GM12864 (cell line): ENCODE results near the gene RMRP.

Experiments used
- DNase-seq: peaks from one replicate; pipeline ENCODE4 v3.0.0-alpha.2; 2011; ENCODE audit warnings: low read depth
- H3K4me3 ChIP-seq: 2 replicates; pipeline ENCODE4 v1.5.1; 2011; ENCODE audit warnings: mild to moderate bottlenecking, low read depth, low read length, control low read depth
- TF ChIP-seq, protein P1 (sequence below): IDR thresholded peaks from 2 replicates; pipeline ENCODE4 v1.5.1; 2011; ENCODE audit warnings: low read depth, mild to moderate bottlenecking, moderate library complexity, low read length, control low read depth, inconsistent platforms; ENCODE audit errors: missing control alignments

The RMRP gene

DNA sequence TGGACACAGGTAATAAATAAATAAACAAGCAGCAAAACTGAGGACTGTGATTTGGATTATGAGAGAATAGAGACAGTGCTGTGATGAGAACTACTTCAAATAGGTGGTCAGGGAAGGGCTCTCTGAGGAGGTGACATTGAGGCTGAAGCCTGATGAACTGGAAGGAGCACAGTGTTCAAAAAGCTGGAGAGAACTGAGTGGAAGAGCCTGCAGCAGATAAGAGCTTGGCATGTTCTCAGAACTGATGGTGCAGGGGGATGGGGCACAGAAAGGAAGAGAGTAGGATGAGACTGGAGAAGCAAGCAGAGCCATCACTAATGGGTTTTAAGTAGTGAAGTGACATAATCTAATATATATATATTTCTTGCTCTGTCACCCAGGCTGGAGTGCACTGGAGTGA is 43.1 kb upstream of the RMRP start:
- DNase-seq = no peak
- TF ChIP-seq, protein P1, sequence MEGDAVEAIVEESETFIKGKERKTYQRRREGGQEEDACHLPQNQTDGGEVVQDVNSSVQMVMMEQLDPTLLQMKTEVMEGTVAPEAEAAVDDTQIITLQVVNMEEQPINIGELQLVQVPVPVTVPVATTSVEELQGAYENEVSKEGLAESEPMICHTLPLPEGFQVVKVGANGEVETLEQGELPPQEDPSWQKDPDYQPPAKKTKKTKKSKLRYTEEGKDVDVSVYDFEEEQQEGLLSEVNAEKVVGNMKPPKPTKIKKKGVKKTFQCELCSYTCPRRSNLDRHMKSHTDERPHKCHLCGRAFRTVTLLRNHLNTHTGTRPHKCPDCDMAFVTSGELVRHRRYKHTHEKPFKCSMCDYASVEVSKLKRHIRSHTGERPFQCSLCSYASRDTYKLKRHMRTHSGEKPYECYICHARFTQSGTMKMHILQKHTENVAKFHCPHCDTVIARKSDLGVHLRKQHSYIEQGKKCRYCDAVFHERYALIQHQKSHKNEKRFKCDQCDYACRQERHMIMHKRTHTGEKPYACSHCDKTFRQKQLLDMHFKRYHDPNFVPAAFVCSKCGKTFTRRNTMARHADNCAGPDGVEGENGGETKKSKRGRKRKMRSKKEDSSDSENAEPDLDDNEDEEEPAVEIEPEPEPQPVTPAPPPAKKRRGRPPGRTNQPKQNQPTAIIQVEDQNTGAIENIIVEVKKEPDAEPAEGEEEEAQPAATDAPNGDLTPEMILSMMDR = no peak
- no peak overlapping the region for H3K4me3 ChIP-seq

DNA sequence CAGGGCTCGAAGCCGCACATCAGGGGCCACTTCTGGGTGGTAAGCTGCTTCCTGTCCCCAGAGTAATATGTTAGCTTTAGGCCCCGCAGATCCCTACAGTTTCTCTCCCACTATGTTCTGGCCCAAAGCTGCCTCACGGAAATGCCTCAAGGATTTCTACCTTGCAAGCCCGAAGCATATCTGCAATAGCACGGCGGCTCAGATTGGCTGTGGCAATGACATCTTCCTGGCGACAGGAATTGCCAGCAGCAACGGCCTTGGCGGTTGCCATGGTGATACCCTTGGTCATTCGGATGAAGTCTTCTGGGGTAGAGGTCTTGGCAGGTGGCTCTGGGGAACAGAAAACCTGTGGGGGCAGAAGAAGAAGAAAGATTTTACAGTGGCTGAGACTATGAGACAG is 42.2 kb upstream of the RMRP start:
- DNase-seq = no peak

DNA sequence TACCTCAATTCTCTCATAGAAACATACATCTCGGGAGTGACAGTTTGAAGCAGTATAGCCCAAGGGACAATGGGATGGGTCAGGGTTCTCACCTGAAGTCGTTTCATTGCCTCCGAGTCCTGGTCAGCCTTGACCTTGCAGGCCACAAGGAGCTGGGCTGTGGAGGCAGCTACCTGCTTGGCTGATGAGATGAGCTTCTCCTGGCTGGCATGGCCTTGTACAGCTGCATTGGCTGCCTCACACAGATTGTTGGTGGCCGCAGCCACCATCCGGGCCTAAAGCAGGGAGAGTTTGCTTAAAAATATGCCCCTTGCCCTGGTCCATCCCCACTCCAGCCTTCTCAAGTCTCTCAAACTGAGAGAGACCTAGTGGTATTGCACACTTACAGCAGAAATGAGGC is 40.4 kb upstream of the RMRP start:
- no peak overlapping the region for H3K4me3 ChIP-seq
- TF ChIP-seq, protein P1 = no peak
- no peak for DNase-seq

More for the DNA sequence above, 42.2 kb upstream of the RMRP start:
- TF ChIP-seq, protein P1 = no peak
- H3K4me3 ChIP-seq = no peak overlapping the region

DNA sequence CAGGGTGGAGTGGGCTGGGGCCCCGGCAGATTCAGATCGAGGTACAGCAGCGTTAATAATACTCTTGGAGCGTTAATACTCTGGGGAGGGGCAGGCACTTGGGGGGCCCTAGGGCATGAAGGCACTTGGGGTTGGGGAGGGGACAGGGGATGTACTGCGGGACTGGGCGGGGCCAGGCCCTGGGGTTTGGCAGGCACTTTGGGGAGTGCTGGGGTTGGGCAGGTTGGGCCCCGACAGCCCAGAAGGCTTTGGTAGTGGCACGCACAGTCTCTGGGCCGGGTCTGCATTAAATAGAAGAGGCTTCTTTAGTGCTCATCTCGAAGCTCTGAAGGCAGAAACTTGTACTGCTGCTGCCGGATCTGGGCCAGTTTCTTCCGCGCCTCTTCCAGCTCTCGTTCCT is 39.7 kb upstream of the RMRP start:
- TF ChIP-seq, protein P1 = no peak

DNA sequence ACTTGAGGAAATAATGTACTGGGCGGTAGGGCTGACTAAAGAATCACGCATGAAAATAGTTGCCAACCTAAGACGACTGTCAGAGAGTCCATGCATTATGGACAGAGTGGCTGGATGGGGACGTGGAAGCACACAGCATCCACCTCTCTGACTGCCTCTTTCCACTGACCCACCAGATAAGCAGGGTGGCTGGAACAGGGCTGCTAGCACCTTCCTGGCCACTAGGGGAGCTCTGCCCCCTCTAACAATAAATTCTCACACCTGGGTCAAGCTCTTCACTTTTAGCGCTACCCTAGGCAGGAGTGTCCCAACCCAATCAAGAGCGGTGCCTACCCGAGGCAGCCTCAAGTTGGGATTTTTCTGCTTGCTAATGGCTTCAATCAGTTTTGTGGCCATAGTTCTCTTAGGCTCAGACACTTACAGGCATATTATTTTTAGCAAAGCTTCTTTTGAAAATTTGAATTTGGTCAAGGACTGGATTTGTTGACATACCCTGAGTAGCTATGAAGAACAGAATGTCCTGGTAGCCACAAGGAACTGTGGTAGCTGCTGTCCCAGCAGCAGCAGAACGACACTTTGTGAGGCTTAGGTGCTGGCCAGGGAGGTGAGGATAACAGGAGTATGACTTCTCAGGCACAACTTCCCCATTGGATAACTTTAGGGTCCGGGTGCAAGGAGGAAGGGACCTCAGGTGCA is 38.8 kb upstream of the RMRP start:
- DNase-seq = peak; percentile 33
- TF ChIP-seq, protein P1 = peak; percentile 99
- H3K4me3 ChIP-seq = no peak overlapping the region

More for the DNA sequence above, 39.7 kb upstream of the RMRP start:
- H3K4me3 ChIP-seq = no peak overlapping the region
- DNase-seq = no peak

DNA sequence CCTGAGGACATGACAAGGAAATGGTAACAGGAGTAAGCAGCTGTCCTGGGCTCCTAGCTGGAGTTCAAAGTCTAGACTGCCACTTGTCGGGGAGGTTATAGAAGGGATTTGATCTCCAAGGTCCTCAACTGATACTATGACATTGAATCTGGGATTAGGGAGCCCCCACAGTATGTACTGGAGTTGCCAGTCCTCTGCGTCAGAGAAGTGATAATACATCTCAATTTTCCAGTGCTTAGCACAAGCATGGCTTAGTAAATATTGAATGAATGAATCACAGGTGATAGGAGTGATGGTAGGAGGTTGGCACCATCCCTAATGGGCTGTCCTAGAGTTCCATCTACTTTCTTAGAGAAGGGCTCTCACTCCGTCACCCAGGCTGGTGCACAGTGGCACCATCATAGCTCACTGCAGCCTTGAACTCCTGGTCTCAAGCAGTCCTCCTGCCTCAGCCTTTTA is 38.2 kb upstream of the RMRP start:
- H3K4me3 ChIP-seq = no peak overlapping the region
- TF ChIP-seq, protein P1 = no peak
- no peak for DNase-seq

DNA sequence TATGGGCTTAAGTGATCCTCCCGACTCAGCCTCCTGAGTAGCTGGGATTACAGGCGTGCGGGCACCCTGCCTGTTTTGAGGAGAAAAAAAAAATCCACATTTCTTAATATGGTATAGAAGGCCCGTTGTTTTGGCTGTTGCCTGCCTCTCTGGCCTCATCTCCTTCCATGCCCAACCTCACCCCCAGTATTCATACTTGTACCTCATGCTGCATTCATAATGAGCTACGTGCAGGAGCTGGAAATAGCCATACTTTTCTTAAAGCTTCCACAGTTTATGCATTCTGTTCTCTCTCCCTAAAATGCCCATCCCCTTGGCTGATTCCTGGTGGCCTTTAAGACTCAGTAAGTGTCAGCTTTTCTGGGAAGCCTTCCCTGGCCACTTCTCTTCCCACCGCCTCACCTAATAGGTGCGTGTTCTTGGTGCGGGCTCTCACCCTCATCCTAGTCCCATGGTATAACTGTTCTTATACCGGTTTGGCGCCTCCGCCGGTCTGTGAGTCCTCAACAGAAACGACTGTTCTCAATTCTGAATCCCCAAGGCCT is 34.0 kb upstream of the RMRP start:
- H3K4me3 ChIP-seq = no peak overlapping the region
- no peak for DNase-seq

More for the DNA sequence above, 34.0 kb upstream of the RMRP start:
- TF ChIP-seq, protein P1 = no peak
